HEK293 (cell line): ENCODE measurements around the gene MAGEH1.
"Not testable (repeated sequence)": the region's sequence is repeated elsewhere in the genome, so short reads cannot be mapped to it uniquely, and the experiment has no call there.

ENCODE experiments used
- CTCF ChIA-PET: fragments of 350-600 bp; formaldehyde crosslinking; extraction: SDS; loops from one replicate; lab custom pipeline; 2021; ENCODE audit warnings: antibody characterized with exemption; lab: Yijun Ruan, JAX
- POLR2A ChIA-PET: fragments of 300-600 bp; formaldehyde crosslinking; extraction: SDS; loops from one replicate; lab custom pipeline; 2020; ENCODE audit warnings: antibody characterized with exemption, inconsistent platforms; lab: Yijun Ruan, JAX
- H3K27ac ChIP-seq: fragments of 200-500 bp; sonication (Bioruptor generic); 2 replicates; pipeline ENCODE4 v1.5.1; 2014; ENCODE audit warnings: low read depth, low read length, control low read depth, inconsistent platforms; ENCODE audit errors: extremely low read depth
- H3K36me3 ChIP-seq, 2 experiments: fragments of 200-500 bp in 1 of 2; sonication (Bioruptor generic) in 1 of 2; 1 replicate in 1 of 2; 2 replicates in 1 of 2; pipeline ENCODE4 v1.5.1; 2014 to 2017; ENCODE audit warnings: inconsistent platforms in 2 of 2, low read length in 2 of 2; ENCODE audit not compliant: control insufficient read depth in 2 of 2, insufficient read depth in 1 of 2
- H3K4me1 ChIP-seq: fragments of 200-500 bp; sonication (Bioruptor generic); 2 replicates; pipeline ENCODE4 v1.5.1; 2014; ENCODE audit warnings: mild to moderate bottlenecking, low read length, inconsistent platforms; ENCODE audit not compliant: control insufficient read depth, insufficient read depth
- H3K4me3 ChIP-seq: 2 replicates; pipeline ENCODE4 v1.5.1; 2011; ENCODE audit warnings: low read depth, mild to moderate bottlenecking, control low read depth, low read length, moderate library complexity
- H3K9me3 ChIP-seq: fragments of 200-500 bp; sonication (Bioruptor generic); 2 replicates; pipeline ENCODE4 v1.5.1; 2014; ENCODE audit warnings: low read depth, low read length, inconsistent platforms; ENCODE audit not compliant: control insufficient read depth, insufficient read depth
- BCL11B ChIP-seq: fragments of 450-650 bp; formaldehyde crosslinking; IDR thresholded peaks from 2 replicates; pipeline ENCODE4 v1.5.1; 2016; ENCODE audit warnings: low read depth, missing biosample characterization, missing genetic modification characterization
- HOXA7 ChIP-seq: sonication (generic); formaldehyde crosslinking; IDR thresholded peaks from 2 replicates; pipeline ENCODE4 v1.8.1; 2022; ENCODE audit warnings: missing genetic modification reagents, borderline replicate concordance
- HOXD13 ChIP-seq: sonication (generic); formaldehyde crosslinking; IDR thresholded peaks from 2 replicates; pipeline ENCODE4 v1.8.0; 2022; ENCODE audit warnings: missing genetic modification reagents, borderline replicate concordance
- KLF1 ChIP-seq: fragments of 450-650 bp; formaldehyde crosslinking; IDR thresholded peaks from 2 replicates; pipeline ENCODE4 v1.5.1; 2016; ENCODE audit warnings: missing biosample characterization, missing genetic modification characterization
- SCRT1 ChIP-seq: fragments of 450-650 bp; formaldehyde crosslinking; IDR thresholded peaks from 2 replicates; pipeline ENCODE4 v1.5.1; 2016; ENCODE audit warnings: missing biosample characterization, missing genetic modification characterization, borderline replicate concordance
- SP2 ChIP-seq: fragments of 450-650 bp; formaldehyde crosslinking; IDR thresholded peaks from 2 replicates; pipeline ENCODE4 v1.5.1; 2016; ENCODE audit warnings: missing biosample characterization, missing genetic modification characterization
- SP7 ChIP-seq: fragments of 450-650 bp; formaldehyde crosslinking; IDR thresholded peaks from 2 replicates; pipeline ENCODE4 v1.5.1; 2016; ENCODE audit warnings: missing biosample characterization, missing genetic modification characterization
- ZBTB8A ChIP-seq: fragments of 450-650 bp; formaldehyde crosslinking; IDR thresholded peaks from 2 replicates; pipeline ENCODE4 v1.5.1; 2016; ENCODE audit warnings: missing biosample characterization, missing genetic modification characterization
- ZNF140 ChIP-seq: fragments of 450-650 bp; formaldehyde crosslinking; IDR thresholded peaks from 2 replicates; pipeline ENCODE4 v1.5.1; 2016; ENCODE audit warnings: missing biosample characterization, missing genetic modification characterization
- ZNF157 ChIP-seq: fragments of 450-650 bp; formaldehyde crosslinking; IDR thresholded peaks from 2 replicates; pipeline ENCODE4 v1.5.1; 2016; ENCODE audit warnings: missing biosample characterization, missing genetic modification characterization
- ZNF2 ChIP-seq: fragments of 450-650 bp; formaldehyde crosslinking; IDR thresholded peaks from 2 replicates; pipeline ENCODE4 v1.5.1; 2016; ENCODE audit warnings: missing biosample characterization, missing genetic modification characterization
- ZNF239 ChIP-seq: fragments of 450-650 bp; formaldehyde crosslinking; IDR thresholded peaks from 2 replicates; pipeline ENCODE4 v1.5.1; 2016; ENCODE audit warnings: missing biosample characterization, missing genetic modification characterization
- ZNF354C ChIP-seq: fragments of 450-650 bp; formaldehyde crosslinking; IDR thresholded peaks from 2 replicates; pipeline ENCODE4 v1.5.1; 2016; ENCODE audit warnings: missing biosample characterization, missing genetic modification characterization, low read depth, borderline replicate concordance
- ZNF404 ChIP-seq: fragments of 450-650 bp; formaldehyde crosslinking; IDR thresholded peaks from 2 replicates; pipeline ENCODE4 v1.5.1; 2017; ENCODE audit warnings: missing biosample characterization, missing genetic modification characterization
- ZNF629 ChIP-seq: fragments of 450-650 bp; formaldehyde crosslinking; IDR thresholded peaks from 2 replicates; pipeline ENCODE4 v1.5.1; 2017; ENCODE audit warnings: missing biosample characterization, missing genetic modification characterization
- ZNF658 ChIP-seq: fragments of 450-650 bp; formaldehyde crosslinking; IDR thresholded peaks from 2 replicates; pipeline ENCODE4; 2016; ENCODE audit warnings: missing biosample characterization, missing genetic modification characterization
- ZNF830 ChIP-seq: fragments of 450-650 bp; IDR thresholded peaks from 2 replicates; pipeline ENCODE4 v1.5.0; 2018; ENCODE audit warnings: missing biosample characterization, missing genetic modification characterization, low read depth, mild to moderate bottlenecking, moderate library complexity
- TF ChIP-seq, protein P1 (sequence below): fragments of 450-650 bp; formaldehyde crosslinking; IDR thresholded peaks from 2 replicates; pipeline ENCODE4 v1.5.1; 2017; ENCODE audit warnings: missing biosample characterization, missing genetic modification characterization
- TF ChIP-seq, protein P2 (sequence below): fragments of 450-650 bp; formaldehyde crosslinking; conservative IDR thresholded peaks from 2 replicates; pipeline ENCODE4 v1.5.1; 2016; ENCODE audit warnings: low read depth, missing biosample characterization, missing genetic modification characterization
- TF ChIP-seq, protein P3 (sequence below): fragments of 450-650 bp; formaldehyde crosslinking; IDR thresholded peaks from 2 replicates; pipeline ENCODE4 v1.5.1; 2016; ENCODE audit warnings: missing biosample characterization, missing genetic modification characterization
- TF ChIP-seq, protein P4 (sequence below): fragments of 450-650 bp; formaldehyde crosslinking; IDR thresholded peaks from 2 replicates; pipeline ENCODE4 v1.5.1; 2016; ENCODE audit warnings: missing biosample characterization, missing genetic modification characterization
- TF ChIP-seq, protein P5 (sequence below): fragments of 450-650 bp; formaldehyde crosslinking; IDR thresholded peaks from 2 replicates; pipeline ENCODE4 v1.5.1; 2016; ENCODE audit warnings: missing biosample characterization, missing genetic modification characterization

MAGEH1 gene

DNA sequence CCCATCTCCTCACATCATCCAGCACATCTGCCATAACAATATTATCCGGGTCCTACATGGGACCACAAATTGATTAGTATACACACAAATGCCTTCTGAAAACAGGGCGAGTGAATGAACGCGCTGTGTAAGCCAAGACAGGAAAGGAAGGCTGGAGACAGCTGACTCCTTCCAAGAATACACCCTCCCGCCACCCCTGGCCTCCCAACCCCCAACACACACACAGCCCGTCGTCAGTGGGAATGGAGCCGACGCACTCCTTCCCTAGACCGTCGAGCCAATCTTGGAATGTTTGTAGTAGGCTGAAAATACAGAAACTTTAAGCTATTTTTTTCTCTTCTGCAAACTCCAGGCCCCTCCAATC lies 319 bp upstream of the MAGEH1 start:
- Histone ChIP-seq H3K4me3 (peak overlapping the region; percentile 15), H3K27ac (no peak overlapping the region), H3K4me1 (no peaks in the 10 kb centered on the region), H3K36me3 (no peaks in the 10 kb centered on the region), H3K9me3 (no peaks in the 10 kb centered on the region)
- POLR2A ChIA-PET = interaction anchor here (0.7 kb wide), 1 partner anchor 37 kb away, joined by 3 read pairs; no protein-coding TSS in a partner anchor
- TF ChIP-seq KLF1 (tag by site-specific recombination) = no peak
- TF ChIP-seq ZNF404 (tag by site-specific recombination) = no peak
- TF ChIP-seq, protein P1, sequence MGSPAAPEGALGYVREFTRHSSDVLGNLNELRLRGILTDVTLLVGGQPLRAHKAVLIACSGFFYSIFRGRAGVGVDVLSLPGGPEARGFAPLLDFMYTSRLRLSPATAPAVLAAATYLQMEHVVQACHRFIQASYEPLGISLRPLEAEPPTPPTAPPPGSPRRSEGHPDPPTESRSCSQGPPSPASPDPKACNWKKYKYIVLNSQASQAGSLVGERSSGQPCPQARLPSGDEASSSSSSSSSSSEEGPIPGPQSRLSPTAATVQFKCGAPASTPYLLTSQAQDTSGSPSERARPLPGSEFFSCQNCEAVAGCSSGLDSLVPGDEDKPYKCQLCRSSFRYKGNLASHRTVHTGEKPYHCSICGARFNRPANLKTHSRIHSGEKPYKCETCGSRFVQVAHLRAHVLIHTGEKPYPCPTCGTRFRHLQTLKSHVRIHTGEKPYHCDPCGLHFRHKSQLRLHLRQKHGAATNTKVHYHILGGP (tag by site-specific recombination) = no peak
- TF ChIP-seq BCL11B (tag by site-specific recombination) = no peak
- TF ChIP-seq ZNF658 (tag by site-specific recombination) = no peak
- TF ChIP-seq HOXA7 (CRISPR knock-in tag) = no peak
- TF ChIP-seq SP2 (tag by site-specific recombination) = no peak
- TF ChIP-seq ZNF157 = no peak
- TF ChIP-seq, protein P2, sequence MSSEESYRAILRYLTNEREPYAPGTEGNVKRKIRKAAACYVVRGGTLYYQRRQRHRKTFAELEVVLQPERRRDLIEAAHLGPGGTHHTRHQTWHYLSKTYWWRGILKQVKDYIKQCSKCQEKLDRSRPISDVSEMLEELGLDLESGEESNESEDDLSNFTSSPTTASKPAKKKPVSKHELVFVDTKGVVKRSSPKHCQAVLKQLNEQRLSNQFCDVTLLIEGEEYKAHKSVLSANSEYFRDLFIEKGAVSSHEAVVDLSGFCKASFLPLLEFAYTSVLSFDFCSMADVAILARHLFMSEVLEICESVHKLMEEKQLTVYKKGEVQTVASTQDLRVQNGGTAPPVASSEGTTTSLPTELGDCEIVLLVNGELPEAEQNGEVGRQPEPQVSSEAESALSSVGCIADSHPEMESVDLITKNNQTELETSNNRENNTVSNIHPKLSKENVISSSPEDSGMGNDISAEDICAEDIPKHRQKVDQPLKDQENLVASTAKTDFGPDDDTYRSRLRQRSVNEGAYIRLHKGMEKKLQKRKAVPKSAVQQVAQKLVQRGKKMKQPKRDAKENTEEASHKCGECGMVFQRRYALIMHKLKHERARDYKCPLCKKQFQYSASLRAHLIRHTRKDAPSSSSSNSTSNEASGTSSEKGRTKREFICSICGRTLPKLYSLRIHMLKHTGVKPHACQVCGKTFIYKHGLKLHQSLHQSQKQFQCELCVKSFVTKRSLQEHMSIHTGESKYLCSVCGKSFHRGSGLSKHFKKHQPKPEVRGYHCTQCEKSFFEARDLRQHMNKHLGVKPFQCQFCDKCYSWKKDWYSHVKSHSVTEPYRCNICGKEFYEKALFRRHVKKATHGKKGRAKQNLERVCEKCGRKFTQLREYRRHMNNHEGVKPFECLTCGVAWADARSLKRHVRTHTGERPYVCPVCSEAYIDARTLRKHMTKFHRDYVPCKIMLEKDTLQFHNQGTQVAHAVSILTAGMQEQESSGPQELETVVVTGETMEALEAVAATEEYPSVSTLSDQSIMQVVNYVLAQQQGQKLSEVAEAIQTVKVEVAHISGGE = no peak
- TF ChIP-seq ZNF354C (tag by site-specific recombination) = no peak
- no peak for TF ChIP-seq SCRT1 (tag by site-specific recombination)
- no peak for TF ChIP-seq ZBTB8A (tag by site-specific recombination)
- TF ChIP-seq, protein P3, sequence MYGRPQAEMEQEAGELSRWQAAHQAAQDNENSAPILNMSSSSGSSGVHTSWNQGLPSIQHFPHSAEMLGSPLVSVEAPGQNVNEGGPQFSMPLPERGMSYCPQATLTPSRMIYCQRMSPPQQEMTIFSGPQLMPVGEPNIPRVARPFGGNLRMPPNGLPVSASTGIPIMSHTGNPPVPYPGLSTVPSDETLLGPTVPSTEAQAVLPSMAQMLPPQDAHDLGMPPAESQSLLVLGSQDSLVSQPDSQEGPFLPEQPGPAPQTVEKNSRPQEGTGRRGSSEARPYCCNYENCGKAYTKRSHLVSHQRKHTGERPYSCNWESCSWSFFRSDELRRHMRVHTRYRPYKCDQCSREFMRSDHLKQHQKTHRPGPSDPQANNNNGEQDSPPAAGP = no peak
- TF ChIP-seq, protein P4, sequence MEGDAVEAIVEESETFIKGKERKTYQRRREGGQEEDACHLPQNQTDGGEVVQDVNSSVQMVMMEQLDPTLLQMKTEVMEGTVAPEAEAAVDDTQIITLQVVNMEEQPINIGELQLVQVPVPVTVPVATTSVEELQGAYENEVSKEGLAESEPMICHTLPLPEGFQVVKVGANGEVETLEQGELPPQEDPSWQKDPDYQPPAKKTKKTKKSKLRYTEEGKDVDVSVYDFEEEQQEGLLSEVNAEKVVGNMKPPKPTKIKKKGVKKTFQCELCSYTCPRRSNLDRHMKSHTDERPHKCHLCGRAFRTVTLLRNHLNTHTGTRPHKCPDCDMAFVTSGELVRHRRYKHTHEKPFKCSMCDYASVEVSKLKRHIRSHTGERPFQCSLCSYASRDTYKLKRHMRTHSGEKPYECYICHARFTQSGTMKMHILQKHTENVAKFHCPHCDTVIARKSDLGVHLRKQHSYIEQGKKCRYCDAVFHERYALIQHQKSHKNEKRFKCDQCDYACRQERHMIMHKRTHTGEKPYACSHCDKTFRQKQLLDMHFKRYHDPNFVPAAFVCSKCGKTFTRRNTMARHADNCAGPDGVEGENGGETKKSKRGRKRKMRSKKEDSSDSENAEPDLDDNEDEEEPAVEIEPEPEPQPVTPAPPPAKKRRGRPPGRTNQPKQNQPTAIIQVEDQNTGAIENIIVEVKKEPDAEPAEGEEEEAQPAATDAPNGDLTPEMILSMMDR (tag by site-specific recombination) = no peak
- TF ChIP-seq ZNF140 (tag by site-specific recombination) = no peak
- TF ChIP-seq ZNF830 (tag by site-specific recombination) = no peak
- TF ChIP-seq, all 188 proteins: peak for 0
- CTCF ChIA-PET = interaction anchor here (0.5 to 0.7 kb wide), 2 partner anchors 84 to 1441 kb away, joined by 3 to 4 read pairs; no protein-coding TSS in a partner anchor

DNA sequence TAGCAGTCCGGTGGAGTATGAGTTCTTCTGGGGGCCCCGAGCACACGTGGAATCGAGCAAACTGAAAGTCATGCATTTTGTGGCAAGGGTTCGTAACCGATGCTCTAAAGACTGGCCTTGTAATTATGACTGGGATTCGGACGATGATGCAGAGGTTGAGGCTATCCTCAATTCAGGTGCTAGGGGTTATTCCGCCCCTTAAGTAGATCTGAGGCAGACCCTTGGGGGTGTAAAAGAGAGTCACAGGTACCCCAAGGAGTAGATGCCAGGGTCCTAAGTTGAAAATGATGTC lies 852 bp downstream of the MAGEH1 start:
- no peaks in the 10 kb centered on the region for H3K4me1 ChIP-seq
- CTCF ChIA-PET = interaction anchor here (0.6 kb wide), 1 partner anchor 353 kb away, joined by 3 read pairs; no protein-coding TSS in a partner anchor
- H3K27ac ChIP-seq = no peak overlapping the region

DNA sequence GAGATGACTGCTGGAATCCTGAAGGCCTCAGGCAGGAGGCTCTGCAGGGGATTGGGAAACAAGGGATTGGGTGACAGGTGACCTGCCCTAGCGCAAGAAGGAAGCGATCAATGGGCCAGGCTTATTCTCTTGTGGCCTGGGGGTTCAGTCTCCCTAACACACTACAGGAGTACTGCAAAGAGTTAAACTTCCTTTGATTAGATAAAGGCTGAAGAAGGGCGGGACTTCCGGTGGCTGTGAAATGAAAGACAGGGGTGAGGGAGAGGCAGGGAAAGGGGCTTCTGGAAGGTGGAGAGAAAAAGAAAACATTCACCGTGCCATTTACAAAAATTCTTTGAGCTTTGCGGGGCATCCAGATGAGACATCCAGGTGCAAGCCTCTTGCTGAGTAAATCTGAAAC lies 3.8 kb downstream of the MAGEH1 start:
- H3K4me1 ChIP-seq, H3K4me3 ChIP-seq, H3K9me3 ChIP-seq, H3K36me3 ChIP-seq, CTCF ChIA-PET, POLR2A ChIA-PET, H3K27ac ChIP-seq: not testable (repeated sequence)

More for the DNA sequence above, 852 bp downstream of the MAGEH1 start:
- H3K9me3 ChIP-seq = no peaks in the 10 kb centered on the region
- TF ChIP-seq ZNF239 = no peak
- TF ChIP-seq, protein P5, sequence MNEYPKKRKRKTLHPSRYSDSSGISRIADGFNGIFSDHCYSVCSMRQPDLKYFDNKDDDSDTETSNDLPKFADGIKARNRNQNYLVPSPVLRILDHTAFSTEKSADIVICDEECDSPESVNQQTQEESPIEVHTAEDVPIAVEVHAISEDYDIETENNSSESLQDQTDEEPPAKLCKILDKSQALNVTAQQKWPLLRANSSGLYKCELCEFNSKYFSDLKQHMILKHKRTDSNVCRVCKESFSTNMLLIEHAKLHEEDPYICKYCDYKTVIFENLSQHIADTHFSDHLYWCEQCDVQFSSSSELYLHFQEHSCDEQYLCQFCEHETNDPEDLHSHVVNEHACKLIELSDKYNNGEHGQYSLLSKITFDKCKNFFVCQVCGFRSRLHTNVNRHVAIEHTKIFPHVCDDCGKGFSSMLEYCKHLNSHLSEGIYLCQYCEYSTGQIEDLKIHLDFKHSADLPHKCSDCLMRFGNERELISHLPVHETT (tag by site-specific recombination) = no peak
- TF ChIP-seq SP7 (tag by site-specific recombination) = no peak
- TF ChIP-seq ZNF2 (tag by site-specific recombination) = no peak
- no peak for TF ChIP-seq HOXD13
- no peak for TF ChIP-seq ZNF629 (tag by site-specific recombination)
- no peaks in the 10 kb centered on the region for H3K36me3 ChIP-seq
- H3K4me3 ChIP-seq = peak overlapping the region; percentile 36
- POLR2A ChIA-PET = no interaction called here

DNA sequence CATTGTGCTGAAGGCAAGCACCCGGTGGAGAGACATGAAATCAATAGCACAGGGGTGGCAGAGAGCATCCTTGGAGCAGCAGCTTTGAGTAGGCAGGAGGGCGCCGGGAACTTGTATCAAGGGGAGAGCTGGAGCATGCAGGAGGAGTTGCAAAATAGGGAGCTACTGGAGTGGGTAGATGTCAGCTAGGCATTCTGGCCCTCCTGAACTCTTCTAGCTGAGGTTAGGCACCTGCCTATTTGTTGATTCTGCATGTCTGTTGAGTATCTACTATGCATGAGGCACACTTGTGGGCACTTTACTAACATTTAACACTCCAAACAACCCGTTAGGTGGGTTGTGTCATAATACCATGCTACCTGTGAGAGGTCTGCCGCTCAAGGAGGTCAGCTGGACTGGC lies 7.5 kb downstream of the MAGEH1 start:
- POLR2A ChIA-PET, H3K27ac ChIP-seq, H3K9me3 ChIP-seq, H3K4me1 ChIP-seq, H3K4me3 ChIP-seq, H3K36me3 ChIP-seq, CTCF ChIA-PET: not testable (repeated sequence)
